HG02852 (cell line): ENCODE data around the gene MIS18BP1.
"Not testable (repeated sequence)": the region's sequence is repeated elsewhere in the genome, so short reads cannot be mapped to it uniquely, and the experiment has no call there.

Experiments used
- ATAC-seq: cut with Tn5 transposase; IDR thresholded peaks from one replicate; pipeline ENCODE4 v1.9.1; 2021; ENCODE audit warnings: mild to moderate bottlenecking, moderate library complexity; ENCODE audit not compliant: unreplicated experiment

MIS18BP1 gene

DNA sequence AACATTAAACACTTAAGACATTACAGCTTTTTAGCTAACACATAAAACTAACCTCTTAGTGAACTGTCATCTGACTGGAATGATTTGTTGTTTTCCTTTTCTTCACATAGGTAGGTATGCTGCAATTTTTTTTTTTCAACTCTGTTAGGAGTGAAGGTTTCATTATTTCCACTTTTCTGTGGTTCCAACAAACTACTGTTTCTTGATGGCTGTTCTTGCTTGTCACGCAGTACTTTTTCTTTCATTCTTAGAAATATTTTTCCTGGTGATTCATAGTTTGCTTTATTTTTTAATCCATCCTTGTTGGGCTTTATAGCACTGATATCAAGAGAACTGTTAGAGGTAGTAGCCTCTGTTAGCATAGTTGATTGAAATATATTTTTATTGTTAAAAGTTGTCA lies 6.3 kb downstream of the MIS18BP1 start:
- peak; percentile 38 for ATAC-seq

DNA sequence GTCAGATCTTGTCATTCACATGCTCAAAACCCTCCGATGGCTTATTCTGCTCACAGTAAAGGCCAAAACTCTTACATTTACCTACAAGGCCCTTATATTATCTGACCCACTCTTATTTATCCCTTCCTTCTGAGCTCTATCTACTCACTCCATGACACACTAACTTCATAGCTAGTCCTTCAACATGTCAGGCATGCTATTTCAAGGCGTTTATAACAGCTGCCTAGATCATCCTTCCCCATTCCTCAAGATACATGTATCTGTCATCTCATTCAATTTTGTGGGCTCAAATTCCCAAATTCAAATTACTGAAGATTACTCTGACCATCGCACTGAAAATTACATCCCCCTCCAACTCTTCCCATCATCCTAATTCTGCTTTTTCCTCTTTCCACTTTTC lies 6.9 kb downstream of the MIS18BP1 start:
- no peak for ATAC-seq

DNA sequence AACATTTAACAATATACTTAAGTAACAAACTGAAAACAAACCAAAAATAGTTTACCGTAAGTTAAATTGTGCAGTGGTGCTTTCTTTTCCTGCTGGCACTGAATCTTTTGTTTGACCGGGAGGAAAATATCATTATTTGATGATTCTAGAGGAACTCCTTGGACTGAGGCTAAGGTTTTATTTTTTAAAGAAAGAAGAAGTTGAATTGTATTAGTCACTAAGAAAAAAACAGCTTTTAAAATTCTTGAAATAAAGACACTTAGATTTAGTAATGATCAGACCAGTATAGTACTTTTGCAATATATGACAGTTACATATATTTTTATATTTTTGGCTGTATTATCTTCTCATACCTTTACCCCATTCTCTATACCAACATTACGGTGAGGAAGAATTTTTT lies 10.3 kb downstream of the MIS18BP1 start:
- no peak for ATAC-seq

DNA sequence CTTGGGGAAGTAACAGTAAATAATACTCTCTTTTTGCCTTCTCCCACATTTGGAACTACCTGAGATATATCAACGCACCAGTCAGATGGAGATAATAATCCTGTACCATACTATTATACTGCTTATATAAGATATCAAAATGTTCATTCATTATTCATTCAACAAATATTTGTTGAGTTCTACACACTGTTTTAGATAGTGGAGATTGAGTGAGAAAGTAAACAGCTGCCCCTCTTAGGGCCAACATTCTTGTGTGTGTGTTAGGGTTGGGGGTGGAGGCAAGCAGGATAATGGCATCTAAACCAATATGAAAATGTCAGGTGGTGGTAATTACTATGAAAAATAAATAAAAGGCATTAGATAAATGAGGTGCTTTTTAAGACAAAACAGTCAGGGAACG lies 14.0 kb downstream of the MIS18BP1 start:
- no peak for ATAC-seq

DNA sequence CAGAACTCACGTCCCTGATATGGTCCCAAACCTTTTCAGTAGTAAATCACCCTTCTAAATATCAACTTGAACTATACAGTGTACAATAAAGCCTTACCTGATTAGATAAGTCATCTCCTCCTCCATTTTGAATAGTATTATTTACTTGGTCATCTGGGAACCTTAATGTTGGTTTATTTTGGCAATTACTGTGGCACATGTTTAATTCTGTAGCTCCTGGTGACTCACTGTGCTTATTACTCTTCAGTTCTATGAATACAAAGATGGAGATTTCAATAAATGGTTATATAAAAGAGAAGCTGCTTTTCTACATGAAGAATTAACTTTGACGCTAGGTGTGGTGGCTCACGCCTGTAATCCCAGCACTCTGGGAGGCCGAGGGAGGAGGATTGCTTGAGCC lies 25.4 kb downstream of the MIS18BP1 start:
- ATAC-seq, result no peak

DNA sequence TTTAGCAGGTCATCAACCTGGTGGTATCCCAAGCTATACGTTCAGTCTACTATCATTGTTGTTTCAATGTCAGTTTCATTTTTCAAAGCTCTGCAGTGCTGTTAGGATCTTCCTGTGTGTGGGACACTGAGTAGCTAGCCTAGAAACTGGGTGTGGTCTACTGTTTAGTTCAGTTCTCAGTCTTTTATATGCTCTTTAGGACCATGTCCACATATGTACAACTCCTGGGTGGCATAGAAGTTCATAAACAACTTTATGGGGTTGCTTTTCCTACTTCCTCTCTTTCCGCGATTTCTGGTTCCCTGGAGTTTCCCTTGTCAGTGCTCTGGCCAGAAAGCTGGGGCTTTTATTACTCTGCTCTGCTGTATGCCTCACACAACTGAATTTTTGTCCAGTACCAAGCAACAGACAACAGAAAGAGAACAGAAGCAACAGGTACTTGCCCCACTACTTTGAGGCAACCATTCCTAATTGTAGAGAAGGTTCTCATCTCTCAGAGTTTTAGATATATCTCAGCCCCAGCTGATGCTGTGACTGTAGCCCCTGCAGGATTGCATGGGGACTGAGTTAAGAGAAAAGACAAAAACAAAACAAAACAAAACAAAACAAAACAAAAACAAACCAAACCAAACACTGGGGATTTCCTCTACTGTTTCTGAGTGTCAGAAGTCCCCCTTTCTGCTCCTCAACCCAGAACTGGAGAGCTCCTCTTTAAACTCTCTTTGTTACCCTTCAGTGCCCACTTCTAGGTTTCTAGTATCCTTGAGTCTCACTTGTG lies 30.3 kb downstream of the MIS18BP1 start:
- peak; percentile 66 for ATAC-seq

DNA sequence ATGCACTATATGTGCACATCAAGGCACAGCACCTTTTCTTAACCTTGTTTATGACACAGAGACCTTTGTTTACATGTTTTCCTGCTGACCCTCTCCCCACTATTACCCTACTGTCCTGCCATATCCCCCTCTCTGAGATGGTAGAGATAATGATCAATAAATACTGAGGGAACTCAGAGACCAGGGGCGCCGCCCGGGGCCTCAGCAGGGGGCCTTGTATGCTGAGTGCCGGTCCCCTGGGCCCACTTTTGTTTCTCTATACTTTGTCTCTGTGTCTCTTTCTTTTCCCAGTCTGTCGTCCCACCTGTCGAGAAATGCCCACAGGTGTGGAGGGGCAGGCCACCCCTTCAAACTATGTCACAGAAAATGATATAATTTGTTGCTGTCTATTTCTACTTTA lies 38.7 kb downstream of the MIS18BP1 start:
- not testable (repeated sequence) for ATAC-seq

DNA sequence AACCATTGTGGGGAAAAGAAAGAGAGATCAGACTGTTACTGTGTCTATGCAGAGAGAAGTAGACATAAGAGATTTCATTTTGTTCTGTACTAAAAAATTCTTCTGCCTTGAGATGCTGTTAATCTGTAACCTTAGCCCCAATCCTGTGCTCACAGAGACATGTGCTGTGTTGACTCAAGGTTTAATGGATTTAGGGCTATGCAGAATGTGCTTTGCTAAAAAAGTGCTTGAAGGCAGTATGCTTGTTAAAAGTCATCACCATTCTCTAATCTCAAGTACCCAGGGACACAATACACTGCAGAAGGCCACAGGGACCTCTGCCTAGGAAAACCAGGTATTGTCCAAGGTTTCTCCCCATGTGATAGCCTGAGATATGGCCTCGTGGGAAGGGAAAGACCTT lies 39.3 kb downstream of the MIS18BP1 start:
- ATAC-seq, result not testable (repeated sequence)

DNA sequence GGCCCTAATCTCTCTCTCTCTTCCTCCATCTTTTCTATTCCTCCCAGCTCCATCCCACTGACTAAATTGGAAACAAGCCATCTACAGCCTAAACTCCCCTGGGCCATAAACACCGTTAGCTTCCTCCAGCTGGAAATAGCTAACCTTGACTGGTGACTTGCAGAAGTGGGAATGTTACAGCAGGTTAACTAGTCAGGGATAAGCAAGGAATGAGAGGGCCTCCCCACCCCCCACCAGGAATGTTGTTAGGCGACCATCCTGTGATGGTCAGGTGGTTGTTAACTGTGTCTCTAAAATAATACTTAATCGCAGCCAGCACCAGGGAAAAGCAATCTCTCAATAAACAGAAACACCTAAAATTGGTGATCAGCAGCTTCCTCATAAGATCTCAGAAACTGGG lies 40.8 kb downstream of the MIS18BP1 start:
- no peak for ATAC-seq

DNA sequence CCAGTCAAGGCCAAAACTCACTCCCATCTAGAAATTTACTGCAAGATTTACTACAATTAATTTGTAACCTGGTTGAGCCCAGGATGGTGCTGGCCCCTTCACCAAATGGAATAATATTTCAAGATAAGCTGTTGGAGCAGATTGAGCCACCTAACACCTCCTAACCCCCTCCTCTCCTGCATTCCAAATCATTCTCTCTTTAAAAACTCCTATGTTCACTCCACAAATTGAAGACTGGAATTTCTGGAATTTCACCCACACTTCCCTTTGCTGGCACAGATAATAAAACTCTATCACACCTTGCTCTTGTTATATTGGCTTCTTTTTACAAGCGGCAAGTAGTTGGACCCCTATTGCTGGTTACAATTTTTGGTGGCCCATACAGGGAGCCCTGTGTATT lies 41.7 kb downstream of the MIS18BP1 start:
- no peak for ATAC-seq

DNA sequence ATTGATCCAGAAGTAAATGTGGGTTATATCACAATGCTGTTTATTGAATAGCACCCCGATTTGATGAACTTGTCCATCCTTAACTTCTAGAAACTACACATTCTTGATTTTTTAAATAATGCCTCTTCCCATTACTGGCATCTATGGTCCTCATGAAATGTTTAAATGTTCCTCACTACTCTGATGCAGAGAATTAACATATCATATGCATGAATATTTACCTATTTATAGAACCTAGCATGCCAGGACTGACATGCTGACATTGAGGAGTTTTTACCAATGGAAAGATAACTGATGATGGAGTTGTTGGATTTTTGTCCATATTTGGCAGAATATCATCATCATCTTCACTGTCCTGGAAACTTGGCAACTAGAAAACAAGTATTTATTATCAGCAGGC lies 42.8 kb downstream of the MIS18BP1 start:
- ATAC-seq, result no peak

DNA sequence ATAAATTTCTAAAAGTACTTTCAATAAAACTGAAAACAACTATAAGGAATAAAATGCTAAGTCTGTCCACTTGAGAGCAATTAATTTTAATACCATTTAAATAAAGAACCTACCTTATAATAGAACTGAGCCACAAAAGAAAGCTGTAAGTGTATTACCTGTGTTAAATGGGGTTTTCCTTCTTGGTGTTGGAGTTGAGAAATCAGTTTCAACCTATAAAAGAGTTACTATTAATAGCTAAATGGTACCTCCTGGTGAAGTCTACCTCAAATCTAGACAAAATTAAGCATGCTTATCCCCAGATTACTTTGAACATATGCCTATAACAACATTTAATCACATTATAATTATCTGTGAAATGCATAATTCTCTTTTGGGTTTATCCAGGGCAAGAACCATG lies 48.8 kb downstream of the MIS18BP1 start:
- ATAC-seq, result peak; percentile 41

DNA sequence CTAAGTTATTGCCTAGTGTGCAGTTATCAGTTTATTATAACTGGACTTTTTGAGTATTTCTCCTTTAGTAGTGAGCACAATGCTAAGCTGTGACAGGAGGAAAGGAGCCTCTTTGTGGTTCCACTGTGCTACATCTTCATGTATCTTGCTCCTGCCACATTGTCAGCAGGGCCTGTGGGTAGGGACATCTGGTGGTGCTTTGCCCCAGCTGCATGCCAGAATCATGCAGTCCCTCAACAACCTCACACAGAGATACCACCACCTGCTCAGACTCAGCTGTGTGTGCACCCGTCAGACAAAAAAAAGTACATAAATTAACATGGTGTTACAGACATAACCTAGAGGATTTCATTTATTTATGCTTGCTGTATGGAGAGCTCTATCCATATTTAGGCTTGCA lies 51.1 kb downstream of the MIS18BP1 start:
- ATAC-seq, result peak; percentile 79

DNA sequence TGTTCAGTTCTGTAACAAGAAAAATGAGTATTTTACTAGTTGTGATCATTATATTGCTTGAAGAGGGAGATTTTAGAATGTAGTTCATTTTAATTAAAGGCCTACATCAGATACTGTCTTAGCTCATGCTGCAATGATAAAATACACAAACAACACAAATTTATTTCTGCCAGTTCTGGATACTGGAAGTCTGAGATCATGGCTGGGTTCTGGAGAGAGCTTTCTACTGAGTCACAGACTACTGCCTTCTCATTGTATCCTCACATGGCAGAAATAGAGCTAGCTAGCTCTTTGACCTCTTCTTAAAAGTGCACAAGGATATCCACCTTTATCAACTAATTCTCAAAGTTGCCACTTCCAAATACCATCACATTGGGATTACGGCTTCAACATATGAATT lies 53.8 kb downstream of the MIS18BP1 start:
- no peak for ATAC-seq

DNA sequence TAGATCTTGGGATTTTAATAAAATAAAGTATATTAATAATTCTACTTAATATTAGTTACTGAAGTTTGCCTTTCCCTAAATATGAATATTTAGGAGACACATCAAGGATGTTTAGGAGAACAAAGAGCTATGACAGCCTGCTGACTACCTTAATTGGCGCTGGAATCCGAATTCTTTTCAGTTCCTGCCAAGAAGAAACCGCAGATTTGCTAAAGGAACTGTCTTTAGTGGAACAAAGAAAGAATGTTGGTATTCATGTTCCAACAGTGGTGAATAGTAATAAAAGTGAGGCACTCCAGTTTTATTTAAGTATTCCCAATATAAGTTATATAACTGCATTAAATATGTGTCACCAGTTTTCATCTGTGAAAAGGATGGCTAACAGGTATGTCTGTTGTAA lies 54.5 kb downstream of the MIS18BP1 start:
- ATAC-seq, result no peak

DNA sequence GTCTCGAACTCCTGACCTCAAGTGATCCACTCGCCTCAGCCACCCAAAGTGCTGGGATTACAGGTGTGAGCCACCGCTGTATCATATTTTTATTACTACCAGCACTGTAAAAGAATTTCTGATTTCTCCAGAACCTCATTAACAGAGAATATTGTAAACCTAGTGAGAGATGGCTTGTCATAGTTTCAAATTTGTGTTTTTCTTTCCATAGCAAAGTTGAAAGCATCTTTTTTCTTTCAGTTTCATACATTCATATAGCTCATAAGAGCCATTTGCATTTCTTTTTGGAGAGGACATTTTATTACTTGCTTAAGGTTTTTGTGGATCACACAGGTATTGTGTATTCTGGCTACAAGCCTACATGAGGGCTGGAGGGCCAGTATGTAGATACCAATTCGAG lies 58.0 kb downstream of the MIS18BP1 start:
- peak; percentile 62 for ATAC-seq

DNA sequence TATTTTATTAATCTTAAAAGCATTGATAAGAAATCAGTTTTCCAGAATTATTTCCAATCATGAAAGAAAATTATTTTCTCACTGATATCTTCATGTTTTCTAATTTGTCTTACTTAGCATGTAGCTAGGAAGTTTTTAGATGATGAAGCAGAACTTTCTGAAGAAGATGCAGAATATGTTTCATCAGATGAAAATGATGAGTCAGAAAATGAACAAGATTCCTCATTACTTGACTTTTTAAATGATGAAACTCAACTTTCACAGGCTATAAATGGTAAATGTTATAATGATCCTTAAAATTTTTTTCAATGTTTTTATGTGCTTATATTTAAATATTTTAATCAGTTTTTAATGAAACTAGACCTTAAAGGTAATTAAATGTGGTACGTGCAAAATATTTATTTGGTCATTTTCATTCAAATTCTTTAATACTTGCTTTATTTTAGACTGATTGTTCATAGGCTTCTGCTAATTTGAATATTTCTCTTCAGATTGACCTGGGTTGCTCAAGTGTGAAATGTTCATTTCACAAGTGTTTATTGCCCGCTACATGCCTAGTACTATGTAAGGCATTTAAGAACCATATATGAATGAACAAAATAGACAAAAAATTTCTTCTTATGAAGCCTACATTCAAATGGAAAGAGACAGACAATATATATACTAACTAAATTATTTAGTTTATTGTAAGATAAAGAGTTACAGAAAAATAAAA lies 67.7 kb downstream of the MIS18BP1 start:
- peak; percentile 69 for ATAC-seq

DNA sequence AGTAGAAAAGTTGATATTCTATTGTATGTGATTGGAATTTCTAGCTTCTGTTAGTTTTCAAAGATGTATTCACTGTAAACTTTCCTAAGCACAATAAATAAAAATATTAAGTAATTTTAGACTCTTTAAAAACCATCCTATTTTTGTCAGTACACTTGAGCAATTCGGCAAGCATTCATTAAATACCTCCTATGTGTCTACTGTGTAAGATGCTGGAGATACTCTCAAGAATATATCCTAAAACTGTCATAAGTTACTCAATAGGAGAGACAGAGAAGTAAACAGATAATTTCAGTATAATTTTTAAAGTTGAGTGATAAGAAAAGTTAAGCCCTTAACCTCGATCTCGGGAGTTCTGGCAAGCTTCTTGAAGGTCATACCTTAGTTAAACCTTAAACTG lies 71.2 kb downstream of the MIS18BP1 start:
- ATAC-seq, result no peak

DNA sequence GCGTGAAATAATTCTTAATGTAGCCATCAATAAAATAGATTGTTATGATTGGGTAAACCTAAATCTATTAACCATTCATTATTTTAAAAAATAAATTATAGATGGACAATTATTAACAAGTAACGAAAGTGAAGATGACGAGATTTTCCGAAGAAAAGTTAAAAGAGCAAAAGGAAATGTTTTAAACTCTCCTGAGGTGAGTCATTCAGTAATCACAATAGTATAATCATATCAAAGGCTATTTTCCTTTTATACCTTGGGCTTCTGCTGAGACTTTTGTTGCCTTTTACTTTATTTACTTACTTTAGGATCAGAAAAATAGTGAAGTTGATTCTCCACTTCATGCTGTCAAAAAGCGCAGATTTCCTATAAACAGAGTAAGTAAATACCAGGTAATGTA lies 71.7 kb downstream of the MIS18BP1 start:
- ATAC-seq, result no peak

DNA sequence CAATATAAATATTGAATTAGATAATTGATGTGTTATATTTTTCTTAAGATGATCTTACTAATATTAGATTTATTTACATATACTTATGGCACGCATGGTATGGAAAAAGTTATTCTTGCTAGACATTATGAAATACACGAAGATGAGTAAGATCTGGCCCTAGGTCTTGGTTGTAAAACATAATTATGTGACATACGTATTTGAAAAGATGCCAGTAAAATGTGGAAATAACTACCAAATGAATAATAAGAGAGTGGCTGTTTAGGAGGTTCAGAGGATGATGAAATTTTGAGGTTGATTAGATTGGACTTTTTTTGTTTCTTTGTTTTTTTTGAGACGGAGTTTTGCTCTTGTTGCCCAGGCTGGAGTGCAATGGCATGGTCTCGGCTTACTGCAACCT lies 75.9 kb downstream of the MIS18BP1 start:
- no peak for ATAC-seq

DNA sequence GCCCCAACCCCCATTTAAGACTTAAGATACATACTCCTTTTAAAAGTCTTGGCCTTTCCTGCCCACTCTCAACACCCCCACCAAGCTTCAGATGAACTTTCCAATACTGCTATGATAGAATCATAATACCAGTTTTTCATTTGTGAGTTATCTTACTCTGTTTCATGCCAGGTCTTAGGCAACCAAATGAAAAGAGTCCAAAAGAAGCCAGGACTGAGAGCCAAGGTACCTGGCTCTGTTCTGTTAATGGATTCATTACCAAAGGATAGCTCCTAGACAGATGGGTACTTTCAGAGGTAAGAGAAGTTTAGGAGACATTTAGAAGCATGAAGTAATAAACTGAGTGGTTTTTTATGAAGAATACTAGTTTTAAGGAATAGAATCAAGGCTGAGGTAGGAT lies 83.1 kb downstream of the MIS18BP1 start:
- ATAC-seq, result no peak

DNA sequence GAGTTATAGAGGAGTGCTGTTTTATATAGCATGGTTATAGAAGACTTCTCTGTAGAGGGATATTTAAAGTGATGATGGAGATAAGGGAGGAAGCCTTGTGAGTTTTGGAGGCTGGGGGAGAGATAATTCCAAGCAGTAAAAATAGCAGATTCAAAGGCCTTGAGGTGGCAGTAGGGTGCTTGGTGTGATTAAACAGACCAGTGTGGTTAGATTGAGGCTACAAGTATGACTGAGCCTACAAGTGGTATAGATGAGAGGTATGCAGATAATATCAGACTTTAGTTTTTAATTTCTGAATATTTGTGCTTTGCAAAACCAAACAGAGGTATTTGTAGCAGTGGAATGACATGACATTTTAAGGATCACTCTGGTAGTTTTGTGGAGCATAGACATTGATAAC lies 96.9 kb downstream of the MIS18BP1 start:
- peak; percentile 57 for ATAC-seq
